ENCODE data around the gene KLHL40.

The KLHL40 gene

DNA sequence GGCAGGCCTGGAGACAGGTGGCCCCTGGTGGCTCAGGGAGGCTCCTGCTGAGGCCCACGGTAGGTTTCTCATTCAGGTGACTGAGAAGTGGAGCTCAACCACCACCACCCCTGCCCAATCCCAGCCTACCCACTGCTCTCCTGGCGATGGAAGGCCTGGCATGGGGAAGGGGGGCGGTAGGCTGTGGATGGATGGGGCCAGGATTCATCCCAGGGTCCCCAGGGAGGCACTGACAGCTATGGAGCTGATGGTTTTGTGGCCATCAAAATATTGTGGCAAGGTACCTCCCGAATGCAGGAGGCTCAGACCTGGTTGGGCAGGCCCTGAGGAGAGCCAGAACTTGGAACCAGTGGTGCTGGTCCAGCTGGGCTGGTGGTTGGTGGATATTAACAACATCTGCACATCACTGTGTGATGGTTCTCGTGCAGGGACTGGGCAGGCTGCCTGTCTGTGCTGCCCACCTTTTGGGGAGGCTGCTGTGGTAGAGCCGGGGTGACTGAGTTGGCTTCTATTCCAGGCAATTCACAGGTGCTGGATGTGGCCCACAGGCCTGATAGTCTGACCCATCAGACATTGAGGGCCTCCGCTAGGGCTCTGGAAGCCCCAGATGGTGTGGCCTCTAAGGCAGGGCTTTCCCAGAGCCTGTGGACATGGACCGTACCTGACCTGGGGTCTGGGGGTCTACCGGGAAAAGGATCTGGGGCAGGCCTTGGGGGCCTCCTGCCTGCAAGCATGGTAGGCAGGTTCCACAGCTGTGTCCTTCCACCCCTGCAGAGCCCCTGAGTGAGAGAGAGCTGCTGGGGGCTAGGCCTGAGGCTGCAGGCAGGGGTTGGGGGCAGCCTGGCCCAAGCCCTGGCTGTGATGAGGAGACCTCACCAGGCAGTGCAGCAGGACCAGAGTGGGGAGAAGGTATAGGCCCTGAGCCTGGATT, 28.4 kb upstream of the KLHL40 start:
- no peak overlapping the region for H3K4me3 ChIP-seq (replicated peaks in 1 of 2; ENCODE audit: low read depth in 2 of 2, low read length in 2 of 2)
- no peak for DNase-seq (ENCODE audit: low read depth in 2 of 2)
- TF ChIP-seq, protein P1, sequence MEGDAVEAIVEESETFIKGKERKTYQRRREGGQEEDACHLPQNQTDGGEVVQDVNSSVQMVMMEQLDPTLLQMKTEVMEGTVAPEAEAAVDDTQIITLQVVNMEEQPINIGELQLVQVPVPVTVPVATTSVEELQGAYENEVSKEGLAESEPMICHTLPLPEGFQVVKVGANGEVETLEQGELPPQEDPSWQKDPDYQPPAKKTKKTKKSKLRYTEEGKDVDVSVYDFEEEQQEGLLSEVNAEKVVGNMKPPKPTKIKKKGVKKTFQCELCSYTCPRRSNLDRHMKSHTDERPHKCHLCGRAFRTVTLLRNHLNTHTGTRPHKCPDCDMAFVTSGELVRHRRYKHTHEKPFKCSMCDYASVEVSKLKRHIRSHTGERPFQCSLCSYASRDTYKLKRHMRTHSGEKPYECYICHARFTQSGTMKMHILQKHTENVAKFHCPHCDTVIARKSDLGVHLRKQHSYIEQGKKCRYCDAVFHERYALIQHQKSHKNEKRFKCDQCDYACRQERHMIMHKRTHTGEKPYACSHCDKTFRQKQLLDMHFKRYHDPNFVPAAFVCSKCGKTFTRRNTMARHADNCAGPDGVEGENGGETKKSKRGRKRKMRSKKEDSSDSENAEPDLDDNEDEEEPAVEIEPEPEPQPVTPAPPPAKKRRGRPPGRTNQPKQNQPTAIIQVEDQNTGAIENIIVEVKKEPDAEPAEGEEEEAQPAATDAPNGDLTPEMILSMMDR (IDR thresholded peaks at IDR 0.05; ENCODE audit: low read depth, low read length): no peak

DNA sequence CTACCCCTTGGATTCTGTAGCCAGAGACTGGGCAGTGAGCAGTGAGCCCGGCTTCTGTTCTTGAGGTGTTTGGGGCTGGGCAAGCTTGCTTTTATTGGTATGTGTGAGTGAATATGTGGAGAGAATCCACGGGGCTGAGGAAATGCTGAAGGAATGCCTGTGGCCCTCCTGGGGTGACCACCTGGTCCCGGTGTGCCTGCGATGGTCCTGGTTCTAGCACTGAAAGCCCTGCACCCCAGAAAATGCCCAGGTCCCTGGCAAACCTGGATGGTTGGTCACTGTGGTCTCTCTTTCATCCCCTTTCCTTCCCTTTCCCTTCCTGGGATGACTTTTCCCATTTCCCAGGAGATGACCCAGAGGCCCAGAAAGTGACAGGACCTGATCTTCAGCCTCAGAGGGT, 27.7 kb upstream of the KLHL40 start:
- no peak for DNase-seq (ENCODE audit: low read depth in 2 of 2)
- no peak overlapping the region for H3K4me3 ChIP-seq (replicated peaks in 1 of 2; ENCODE audit: low read depth in 2 of 2, low read length in 2 of 2)
- TF ChIP-seq, protein P1 (IDR thresholded peaks at IDR 0.05; ENCODE audit: low read depth, low read length): no peak

DNA sequence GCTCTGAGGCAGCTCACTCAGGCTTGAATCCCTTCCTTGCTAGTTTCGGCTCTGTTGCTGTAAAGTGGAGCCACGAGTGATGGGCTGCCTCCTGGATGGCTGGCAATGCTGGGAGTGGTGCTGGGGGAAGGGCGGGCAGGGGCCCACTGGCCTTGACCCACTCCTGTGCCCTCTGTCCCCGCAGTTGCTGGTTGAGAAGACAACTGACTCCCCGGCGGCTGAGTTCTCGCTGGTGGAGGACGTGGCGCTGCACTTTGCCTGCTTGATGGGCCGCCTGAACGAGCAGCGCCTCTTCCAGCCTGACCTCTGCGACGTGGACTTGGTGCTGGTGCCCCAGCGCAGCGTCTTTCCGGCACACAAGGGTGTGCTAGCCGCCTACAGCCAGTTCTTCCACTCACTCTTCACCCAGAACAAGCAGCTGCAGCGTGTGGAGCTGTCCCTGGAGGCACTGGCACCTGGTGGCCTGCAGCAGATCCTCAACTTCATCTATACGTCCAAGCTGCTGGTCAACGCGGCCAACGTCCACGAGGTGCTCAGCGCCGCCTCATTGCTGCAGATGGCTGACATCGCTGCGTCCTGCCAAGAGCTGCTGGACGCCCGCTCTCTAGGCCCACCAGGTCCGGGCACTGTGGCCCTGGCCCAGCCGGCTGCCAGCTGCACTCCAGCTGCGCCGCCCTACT, 27.1 kb upstream of the KLHL40 start:
- TF ChIP-seq, protein P1 (IDR thresholded peaks at IDR 0.05; ENCODE audit: low read depth, low read length): no peak
- H3K4me3 ChIP-seq (replicated peaks in 1 of 2; ENCODE audit: low read depth in 2 of 2, low read length in 2 of 2): no peak overlapping the region
- DNase-seq (ENCODE audit: low read depth in 2 of 2): no peak

DNA sequence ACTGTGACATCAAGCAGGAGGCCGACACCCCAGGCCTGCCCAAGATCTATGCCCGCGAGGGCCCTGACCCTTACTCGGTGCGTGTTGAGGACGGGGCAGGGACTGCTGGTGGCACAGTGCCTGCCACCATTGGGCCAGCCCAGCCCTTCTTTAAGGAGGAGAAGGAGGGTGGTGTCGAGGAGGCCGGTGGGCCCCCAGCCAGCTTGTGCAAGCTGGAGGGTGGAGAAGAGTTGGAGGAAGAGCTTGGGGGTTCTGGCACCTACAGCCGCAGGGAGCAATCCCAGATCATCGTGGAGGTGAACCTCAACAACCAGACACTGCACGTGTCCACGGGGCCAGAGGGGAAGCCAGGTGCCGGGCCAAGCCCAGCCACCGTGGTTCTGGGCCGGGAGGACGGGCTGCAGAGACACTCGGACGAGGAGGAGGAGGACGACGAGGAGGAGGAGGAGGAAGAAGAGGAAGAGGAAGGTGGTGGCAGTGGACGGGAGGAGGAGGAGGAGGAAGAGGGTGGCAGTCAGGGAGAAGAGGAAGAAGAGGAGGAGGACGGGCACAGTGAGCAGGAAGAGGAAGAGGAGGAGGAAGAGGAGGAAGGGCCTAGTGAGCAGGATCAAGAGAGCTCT, 26.5 kb upstream of the KLHL40 start:
- TF ChIP-seq, protein P1 (IDR thresholded peaks at IDR 0.05; ENCODE audit: low read depth, low read length): no peak
- no peak for DNase-seq (ENCODE audit: low read depth in 2 of 2)
- no peak overlapping the region for H3K4me3 ChIP-seq (replicated peaks in 1 of 2; ENCODE audit: low read depth in 2 of 2, low read length in 2 of 2)

DNA sequence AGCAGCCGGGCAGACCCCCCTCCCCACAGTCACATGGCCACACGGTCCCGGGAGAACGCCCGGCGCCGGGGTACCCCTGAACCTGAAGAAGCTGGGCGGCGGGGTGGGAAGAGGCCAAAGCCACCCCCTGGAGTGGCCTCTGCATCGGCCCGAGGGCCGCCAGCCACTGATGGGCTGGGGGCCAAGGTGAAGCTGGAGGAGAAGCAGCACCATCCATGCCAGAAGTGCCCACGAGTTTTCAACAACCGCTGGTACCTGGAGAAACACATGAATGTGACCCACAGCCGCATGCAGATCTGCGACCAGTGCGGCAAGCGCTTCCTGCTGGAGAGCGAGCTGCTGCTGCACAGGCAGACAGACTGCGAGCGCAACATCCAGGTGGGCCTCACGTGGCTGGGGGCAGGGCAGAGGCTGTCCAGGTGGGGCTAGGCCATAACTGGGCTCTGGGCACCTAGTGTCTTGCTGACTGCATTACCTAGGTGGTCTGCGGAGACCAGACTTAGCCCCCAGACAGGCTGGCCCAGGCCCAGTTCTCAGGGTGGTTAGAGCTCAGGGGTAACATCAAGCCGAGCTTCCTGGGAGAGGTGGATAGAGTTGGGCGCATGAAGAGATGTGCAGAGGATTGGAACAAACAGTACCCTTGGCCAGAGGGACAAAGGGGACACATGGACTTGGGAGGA, 25.7 kb upstream of the KLHL40 start:
- DNase-seq (ENCODE audit: low read depth in 2 of 2): no peak
- TF ChIP-seq, protein P1 (IDR thresholded peaks at IDR 0.05; ENCODE audit: low read depth, low read length): no peak
- no peak overlapping the region for H3K4me3 ChIP-seq (replicated peaks in 1 of 2; ENCODE audit: low read depth in 2 of 2, low read length in 2 of 2)

DNA sequence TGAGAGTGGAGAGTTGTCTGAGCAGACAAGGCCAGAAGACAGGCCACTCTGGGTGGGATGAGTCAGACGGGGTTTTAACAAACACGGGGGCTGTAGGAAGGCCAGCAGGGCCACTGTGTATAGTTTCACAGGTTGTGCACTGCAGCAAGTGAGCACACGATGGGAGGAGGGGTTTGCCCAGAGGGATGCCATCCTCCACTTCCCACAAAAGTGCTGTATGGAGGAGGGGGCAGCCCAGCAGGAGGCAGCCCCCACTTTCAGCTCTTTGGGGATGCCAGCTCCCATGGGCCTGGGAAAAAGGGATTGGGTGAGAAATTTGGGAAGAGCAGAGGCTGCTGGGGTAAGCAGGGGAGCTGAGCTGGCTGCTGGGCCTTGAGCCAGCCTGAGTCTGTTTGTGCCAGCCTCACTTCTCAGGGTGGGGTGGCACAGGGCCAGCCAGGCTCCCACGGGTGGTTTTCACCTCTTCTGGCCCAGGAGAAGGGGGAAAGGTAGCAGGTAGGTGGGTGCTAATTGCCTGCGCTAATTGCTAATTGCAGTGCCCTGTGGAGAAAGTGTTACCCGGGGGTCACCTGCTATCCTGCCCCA, 25.1 kb upstream of the KLHL40 start:
- no peak overlapping the region for H3K4me3 ChIP-seq (replicated peaks in 1 of 2; ENCODE audit: low read depth in 2 of 2, low read length in 2 of 2)
- TF ChIP-seq, protein P1 (IDR thresholded peaks at IDR 0.05; ENCODE audit: low read depth, low read length): no peak
- DNase-seq (ENCODE audit: low read depth in 2 of 2): peak in 1 of 2 donors; percentile 16

All from cardiac fibroblast (primary cell).